HG03064 (cell line): ENCODE data around the gene ADPRS.

Experiments
- ATAC-seq: cut with Tn5 transposase; IDR thresholded peaks from one replicate; pipeline ENCODE4 v1.9.1; 2021; ENCODE audit warnings: low read depth; ENCODE audit not compliant: unreplicated experiment

The ADPRS gene

GRCh38 chr1:36126797-36127500, 38.3 kb downstream of the ADPRS start:
- ATAC-seq = no peak

GRCh38 chr1:36128126-36128904, 39.6 kb downstream of the ADPRS start:
- no peak for ATAC-seq

- ATAC-seq = no peak
Observed at GRCh38 chr1:36128905-36129206, 40.2 kb downstream of the ADPRS start.

- ATAC-seq = no peak
Observed at GRCh38 chr1:36132029-36132428, 43.3 kb downstream of the ADPRS start.

- ATAC-seq = no peak
Observed at GRCh38 chr1:36133484-36133883, 44.8 kb downstream of the ADPRS start.

GRCh38 chr1:36134031-36134430, 45.3 kb downstream of the ADPRS start:
- ATAC-seq = no peak

- ATAC-seq = no peak
Observed at GRCh38 chr1:36134505-36135329, 46.0 kb downstream of the ADPRS start.

- ATAC-seq = no peak
Observed at GRCh38 chr1:36135330-36135667, 46.6 kb downstream of the ADPRS start.

- no peak for ATAC-seq
Observed at GRCh38 chr1:36135796-36136195, 47.1 kb downstream of the ADPRS start.

- no peak for ATAC-seq
Observed at GRCh38 chr1:36136535-36136934, 47.8 kb downstream of the ADPRS start.

GRCh38 chr1:36137226-36137625, 48.5 kb downstream of the ADPRS start:
- ATAC-seq = no peak

- no peak for ATAC-seq
Observed at GRCh38 chr1:36137776-36138175, 49.1 kb downstream of the ADPRS start.

- no peak for ATAC-seq
Observed at GRCh38 chr1:36139521-36139920, 50.8 kb downstream of the ADPRS start.

- no peak for ATAC-seq
Observed at GRCh38 chr1:36142121-36142520, 53.4 kb downstream of the ADPRS start.

GRCh38 chr1:36143424-36143823, 54.7 kb downstream of the ADPRS start:
- no peak for ATAC-seq
